A673 (cell line): Measurements from ENCODE around the gene PLEKHG2. TPM values are rescaled to one million over a fixed set of nuclear protein-coding genes. Genes with fewer than 3 reads are reported as not detected.

Experiments used
- BruUV-seq: library from RNA; stranded (reverse); fragments of 400-500 nt; replicated peaks from 2 replicates; lab custom pipeline; 2021; lab: Mats Ljungman, UMichigan
- CTCF ChIA-PET: fragments of 300-600 bp; sonication (Branson Sonifier 250); formaldehyde crosslinking; loops from one replicate; lab custom pipeline; 2022; ENCODE audit warnings: antibody characterized with exemption; lab: Charles Lee
- POLR2A ChIA-PET: fragments of 300-600 bp; sonication (Branson Sonifier 250); formaldehyde crosslinking; loops from one replicate; lab custom pipeline; 2022; ENCODE audit warnings: antibody characterized with exemption; ENCODE audit not compliant: low non-redundant PET; lab: Charles Lee
- DNase-seq: peaks from one replicate; pipeline ENCODE4 v3.0.0-alpha.2; 2015; ENCODE audit warnings: low spot score
- H3K27ac ChIP-seq: fragments of 200-600 bp; sonication (generic); 2 replicates; pipeline ENCODE4 v1.5.1; 2016; ENCODE audit warnings: mixed run types, low read depth, mild to moderate bottlenecking, mixed read lengths, antibody characterized with exemption, low read length; ENCODE audit not compliant: poor library complexity, severe bottlenecking
- H3K27me3 ChIP-seq: fragments of 200-600 bp; sonication (generic); replicated peaks from 2 replicates; pipeline ENCODE4 v1.6.1; 2017; ENCODE audit warnings: mixed run types, low read depth, mild to moderate bottlenecking, mixed read lengths, antibody characterized with exemption, low read length; ENCODE audit not compliant: insufficient read depth, poor library complexity
- H3K36me3 ChIP-seq: fragments of 200-600 bp; sonication (generic); 2 replicates; pipeline ENCODE4 v1.6.1; 2016; ENCODE audit warnings: mixed run types, mild to moderate bottlenecking, mixed read lengths, antibody characterized with exemption, low read length; ENCODE audit not compliant: insufficient read depth, poor library complexity, severe bottlenecking
- H3K4me1 ChIP-seq: fragments of 200-600 bp; sonication (generic); 2 replicates; pipeline ENCODE4 v1.6.1; 2017; ENCODE audit warnings: mixed run types, mild to moderate bottlenecking, mixed read lengths, antibody characterized with exemption, low read length; ENCODE audit not compliant: insufficient read depth, poor library complexity, severe bottlenecking
- H3K4me3 ChIP-seq: fragments of 200-600 bp; sonication (generic); 2 replicates; pipeline ENCODE4 v1.5.1; 2016; ENCODE audit warnings: low read depth, mixed run types, mild to moderate bottlenecking, mixed read lengths, low read length; ENCODE audit not compliant: poor library complexity, severe bottlenecking
- H3K9me3 ChIP-seq: fragments of 200-600 bp; sonication (generic); 2 replicates; pipeline ENCODE4 v1.6.1; 2016; ENCODE audit warnings: mixed run types, low read depth, mild to moderate bottlenecking, mixed read lengths, antibody characterized with exemption, low read length; ENCODE audit not compliant: poor library complexity, severe bottlenecking
- EZH2 ChIP-seq: fragments of 200-600 bp; sonication (generic); IDR thresholded peaks from 2 replicates; pipeline ENCODE4 v1.6.1; 2017; ENCODE audit warnings: borderline replicate concordance, low read depth, mild to moderate bottlenecking, mixed read lengths, antibody characterized with exemption, low read length; ENCODE audit not compliant: poor library complexity, severe bottlenecking
- intact Hi-C: fragments of 100-400 bp; cut with micrococcal nuclease; formaldehyde crosslinking; loops from one replicate; pipeline ENCODE4 v1.10.0; 2022; ENCODE audit not compliant: unreplicated experiment
- total RNA-seq: library from RNA; stranded (reverse); gene quantifications from 2 replicates; pipeline ENCODE4 v1.2.3, GENCODE V29; 2021
- TF ChIP-seq, protein P1 (sequence below): fragments of 300-800, 200-600 bp; sonication (generic); conservative IDR thresholded peaks from 2 replicates; pipeline ENCODE4 v1.5.1; 2017; ENCODE audit warnings: low read depth, mild to moderate bottlenecking, antibody characterized with exemption, low read length, moderate library complexity, mixed read lengths

The PLEKHG2 gene
- total RNA-seq, 1 experiment from 2014 or later = 99.4 TPM

DNA sequence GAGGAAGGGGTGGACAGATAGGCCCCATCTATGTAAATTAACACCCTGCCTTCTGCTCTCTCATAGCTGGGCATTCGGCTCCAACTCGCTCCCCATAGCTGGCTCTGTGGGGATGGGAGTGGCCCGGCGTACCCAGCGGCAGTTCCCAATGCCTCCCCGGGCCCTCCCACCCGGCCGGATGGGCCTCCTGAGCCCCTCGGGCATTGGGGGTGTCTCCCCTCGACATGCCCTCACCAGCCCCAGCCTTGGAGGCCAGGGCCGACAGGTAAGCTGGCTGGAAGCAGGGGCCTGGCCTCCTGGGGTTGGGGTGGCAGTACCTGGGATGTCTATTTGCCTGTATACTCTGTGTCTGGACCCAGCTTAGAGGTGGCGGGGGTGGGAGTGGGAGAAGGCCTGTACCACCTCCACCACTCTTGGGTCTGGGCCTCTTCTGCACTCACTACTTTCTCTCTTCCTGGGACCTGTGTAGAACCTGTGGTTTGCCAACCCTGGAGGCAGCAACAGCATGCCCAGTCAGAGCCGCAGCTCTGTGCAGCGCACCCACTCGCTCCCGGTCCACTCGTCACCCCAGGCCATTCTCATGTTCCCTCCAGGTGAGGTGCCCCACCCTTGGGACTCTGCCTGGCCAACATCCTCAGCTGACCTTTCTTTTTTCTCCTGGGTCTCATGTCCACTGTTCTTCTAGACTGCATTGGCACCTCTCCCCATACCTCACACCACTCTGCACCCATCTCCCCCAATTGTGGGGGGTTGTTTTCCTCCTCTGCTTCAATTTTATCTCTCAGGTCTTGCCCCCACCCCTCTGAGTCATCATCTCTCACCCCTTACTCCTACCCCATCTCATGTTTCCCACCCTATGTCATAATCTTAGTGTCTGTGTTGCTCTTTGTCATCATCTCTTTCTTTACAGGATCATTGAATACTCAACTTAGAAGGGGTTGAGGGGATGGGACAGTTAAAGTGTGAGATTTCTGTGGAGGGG lies 31.7 kb upstream of the PLEKHG2 start:
- POLR2A ChIA-PET = no interaction called here

DNA sequence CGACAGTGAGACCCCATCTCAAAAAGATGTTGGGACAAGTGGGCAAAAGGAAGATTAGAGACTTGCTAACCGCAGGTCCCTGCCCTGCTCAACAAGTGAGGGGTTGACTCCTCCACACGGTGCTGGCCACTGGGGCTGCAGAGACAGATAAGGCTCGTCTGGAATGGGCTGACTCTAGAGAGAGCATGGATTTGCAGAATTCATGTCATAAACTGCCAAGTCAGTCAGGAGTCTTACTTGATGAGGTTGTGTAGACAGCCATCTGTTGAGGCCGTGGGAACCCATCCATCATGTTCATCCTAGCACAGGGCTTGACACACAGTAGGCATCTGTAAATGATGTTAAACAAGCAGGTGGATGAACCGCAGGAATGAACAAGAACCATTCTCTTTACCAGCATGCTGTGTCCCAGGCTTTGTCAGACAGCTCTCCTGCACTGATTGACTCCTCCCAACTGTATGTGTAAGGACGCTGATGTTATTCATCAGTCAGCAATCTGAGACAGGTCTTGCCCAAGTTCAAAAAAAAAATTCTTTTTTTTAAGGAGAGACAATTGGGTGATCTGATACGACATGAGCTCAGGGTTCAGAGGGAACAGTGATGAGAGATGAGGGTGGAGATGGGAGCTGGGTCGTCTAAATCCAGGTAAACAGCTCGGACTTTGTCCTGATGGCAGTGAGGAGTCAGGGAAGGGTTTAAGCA lies 30.4 kb upstream of the PLEKHG2 start:
- Histone ChIP-seq H3K36me3 (peaks cover 83% of the 10 kb centered on the region), H3K27ac (no peak overlapping the region), H3K4me3 (no peak overlapping the region), H3K4me1 (no peaks in the 10 kb centered on the region), H3K27me3 (no peaks in the 10 kb centered on the region), H3K9me3 (no peaks in the 10 kb centered on the region)
- POLR2A ChIA-PET = no interaction called here
- CTCF ChIA-PET = no interaction called here
- no peak for TF ChIP-seq EZH2
- TF ChIP-seq, protein P1, sequence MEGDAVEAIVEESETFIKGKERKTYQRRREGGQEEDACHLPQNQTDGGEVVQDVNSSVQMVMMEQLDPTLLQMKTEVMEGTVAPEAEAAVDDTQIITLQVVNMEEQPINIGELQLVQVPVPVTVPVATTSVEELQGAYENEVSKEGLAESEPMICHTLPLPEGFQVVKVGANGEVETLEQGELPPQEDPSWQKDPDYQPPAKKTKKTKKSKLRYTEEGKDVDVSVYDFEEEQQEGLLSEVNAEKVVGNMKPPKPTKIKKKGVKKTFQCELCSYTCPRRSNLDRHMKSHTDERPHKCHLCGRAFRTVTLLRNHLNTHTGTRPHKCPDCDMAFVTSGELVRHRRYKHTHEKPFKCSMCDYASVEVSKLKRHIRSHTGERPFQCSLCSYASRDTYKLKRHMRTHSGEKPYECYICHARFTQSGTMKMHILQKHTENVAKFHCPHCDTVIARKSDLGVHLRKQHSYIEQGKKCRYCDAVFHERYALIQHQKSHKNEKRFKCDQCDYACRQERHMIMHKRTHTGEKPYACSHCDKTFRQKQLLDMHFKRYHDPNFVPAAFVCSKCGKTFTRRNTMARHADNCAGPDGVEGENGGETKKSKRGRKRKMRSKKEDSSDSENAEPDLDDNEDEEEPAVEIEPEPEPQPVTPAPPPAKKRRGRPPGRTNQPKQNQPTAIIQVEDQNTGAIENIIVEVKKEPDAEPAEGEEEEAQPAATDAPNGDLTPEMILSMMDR = no peak
- intact Hi-C loops = no loop called here
- BruUV-seq = no TSS peak
- no peak for DNase-seq

More for the DNA sequence above, 31.7 kb upstream of the PLEKHG2 start:
- intact Hi-C loops = no loop called here
- DNase-seq = no peak
- Histone ChIP-seq H3K9me3 (no peaks in the 10 kb centered on the region), H3K27me3 (no peaks in the 10 kb centered on the region), H3K27ac (no peak overlapping the region), H3K4me1 (no peaks in the 10 kb centered on the region), H3K36me3 (peaks cover 83% of the 10 kb centered on the region), H3K4me3 (no peak overlapping the region)
- CTCF ChIA-PET = no interaction called here
- BruUV-seq = no TSS peak
- no peak for TF ChIP-seq EZH2
- TF ChIP-seq, protein P1 = no peak

GRCh38 chr19:39382991-39383828 lies 29.3 kb upstream of the PLEKHG2 start:
- Histone ChIP-seq H3K27ac (no peak overlapping the region), H3K36me3 (peaks cover 82% of the 10 kb centered on the region), H3K4me3 (no peak overlapping the region), H3K27me3 (no peaks in the 10 kb centered on the region), H3K4me1 (no peaks in the 10 kb centered on the region), H3K9me3 (no peaks in the 10 kb centered on the region)
- POLR2A ChIA-PET = interaction anchor here (0.8 kb wide), 1 partner anchor 423 kb away, joined by 4 read pairs; no protein-coding TSS in a partner anchor
- DNase-seq = no peak
- intact Hi-C loops = no loop called here
- TF ChIP-seq EZH2 = no peak
- TF ChIP-seq, protein P1 = no peak
- CTCF ChIA-PET = no interaction called here
- BruUV-seq = no TSS peak
